ENCODE data around the gene RPS6KA2. TPM values are rescaled to one million over a fixed set of nuclear protein-coding genes. Genes with fewer than 3 reads are reported as not detected.

Gene RPS6KA2
- total RNA-seq, 4 donors from 2014 or later: 22.7 to 55.9 (median 40.6) TPM

DNA sequence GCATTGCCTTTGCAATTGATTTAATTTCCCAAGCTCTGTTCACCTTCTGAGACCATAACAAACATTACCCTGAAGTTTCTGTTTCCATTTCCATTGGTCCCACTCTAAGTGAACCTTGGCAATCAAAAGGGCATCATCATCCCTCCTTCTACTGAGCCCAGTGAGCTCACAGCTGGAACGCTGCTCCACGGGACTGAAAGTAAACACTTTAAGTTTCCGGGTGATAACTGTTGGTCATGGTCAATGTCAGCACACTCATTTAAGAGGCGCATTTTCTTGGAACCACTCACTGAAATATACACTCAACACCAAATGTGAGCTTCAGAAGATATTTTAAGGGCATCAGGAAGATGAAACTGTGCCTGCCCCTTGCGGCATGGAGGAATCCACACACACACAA, 37.1 kb upstream of the RPS6KA2 start:
- no peak for DNase-seq (ENCODE audit: low spot score in 2 of 2)
- no peak overlapping the region for H3K4me3 ChIP-seq (ENCODE audit: low read depth, poor library complexity, severe bottlenecking)
- WGBS, 2 donors: 88 to 91% methylated on average over 5 of the region's 5 CpGs
- intact Hi-C loops (cut with DNase I; ENCODE audit: low total_unique reads): no loop called here
- TF ChIP-seq POLR2A (IDR thresholded peaks at IDR 0.05) (no peak), CTCF (IDR thresholded peaks at IDR 0.05) (no peak)

GRCh38 chr6:166663568-166663967, 36.5 kb upstream of the RPS6KA2 start:
- intact Hi-C loops (cut with DNase I; ENCODE audit: low total_unique reads): no loop called here
- WGBS, 2 donors: 57 to 60% methylated on average over 6 of the region's 6 CpGs
- no peak for TF ChIP-seq CTCF (IDR thresholded peaks at IDR 0.05)
- peak in 1 of 2 donors; percentile 77 for DNase-seq (ENCODE audit: low spot score in 2 of 2)
- H3K4me3 ChIP-seq (ENCODE audit: low read depth, poor library complexity, severe bottlenecking): no peak overlapping the region

DNA sequence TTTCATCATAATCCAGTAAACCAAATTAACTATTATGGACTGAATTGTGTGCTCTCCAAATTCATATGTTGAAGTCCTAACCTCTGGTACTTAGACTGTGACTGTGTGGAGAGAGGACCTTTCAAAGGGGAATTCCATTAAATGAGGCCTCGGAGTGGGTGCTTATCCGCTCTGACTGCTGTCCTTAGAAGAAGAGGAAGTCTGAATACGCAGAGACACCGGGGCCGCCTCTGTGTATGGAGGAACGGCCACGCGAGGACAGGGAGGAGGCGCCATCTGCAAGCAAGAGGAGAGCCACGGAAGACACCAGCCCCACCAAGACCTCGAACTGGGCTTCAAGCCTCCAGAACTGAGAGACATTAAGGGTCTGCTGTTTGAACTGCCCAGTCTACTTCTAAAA, 35.6 kb upstream of the RPS6KA2 start:
- peak in 1 of 2 donors; percentile 76 for DNase-seq (ENCODE audit: low spot score in 2 of 2)
- 92 to 97% methylated on average over 11 of the region's 11 CpGs for WGBS, 2 donors
- no peak overlapping the region for H3K4me3 ChIP-seq (ENCODE audit: low read depth, poor library complexity, severe bottlenecking)
- TF ChIP-seq POLR2A (IDR thresholded peaks at IDR 0.05) (no peak), CTCF (IDR thresholded peaks at IDR 0.05) (no peak)
- intact Hi-C loops (cut with DNase I; ENCODE audit: low total_unique reads): no loop called here

- no peak for TF ChIP-seq CTCF (IDR thresholded peaks at IDR 0.05)
- TF ChIP-seq POLR2A (IDR thresholded peaks at IDR 0.05): no peak
- DNase-seq (ENCODE audit: low spot score in 2 of 2): no peak
- intact Hi-C loops (cut with DNase I; ENCODE audit: low total_unique reads): no loop called here
- no peak overlapping the region for H3K4me3 ChIP-seq (ENCODE audit: low read depth, poor library complexity, severe bottlenecking)
- WGBS, 2 donors: 71 to 79% methylated on average over 12 of the region's 12 CpGs
Observed at GRCh38 chr6:166661327-166662085, 34.5 kb upstream of the RPS6KA2 start.

DNA sequence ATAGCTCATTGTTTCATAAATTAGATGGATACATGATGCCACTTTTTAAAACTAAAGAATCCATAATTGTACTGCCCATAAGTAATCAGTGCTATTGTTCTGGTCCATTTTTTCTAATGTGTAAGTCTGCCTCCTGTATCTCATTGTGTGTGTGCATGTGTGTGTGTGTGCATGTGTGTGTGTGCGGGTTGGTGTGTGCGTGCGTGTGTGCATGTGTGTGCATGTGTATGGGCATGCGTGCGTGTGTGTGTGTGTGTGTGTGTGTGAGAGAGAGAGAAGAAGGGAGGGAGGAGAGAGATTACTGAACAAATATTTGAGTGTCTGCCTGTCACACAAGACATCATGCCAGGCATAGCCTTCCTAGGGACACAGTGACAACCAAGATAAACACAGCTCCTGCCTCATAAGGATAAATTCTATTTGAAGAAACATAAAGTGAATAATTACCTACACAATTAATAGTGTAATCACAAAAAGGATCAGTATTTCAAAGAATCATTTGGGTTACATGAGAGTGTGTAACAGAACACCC, 33.2 kb upstream of the RPS6KA2 start:
- intact Hi-C loops (cut with DNase I; ENCODE audit: low total_unique reads): no loop called here
- no peak overlapping the region for H3K4me3 ChIP-seq (ENCODE audit: low read depth, poor library complexity, severe bottlenecking)
- no peak for TF ChIP-seq POLR2A (IDR thresholded peaks at IDR 0.05)
- TF ChIP-seq CTCF (IDR thresholded peaks at IDR 0.05): no peak
- DNase-seq (ENCODE audit: low spot score in 2 of 2): no peak
- WGBS, 2 donors: 67 to 78% methylated on average over 5 of the region's 5 CpGs
